Measurements from ENCODE around the gene APOBEC3F. TPM values are rescaled to one million over a fixed set of nuclear protein-coding genes. Genes with fewer than 3 reads are reported as not detected.

The APOBEC3F gene
- total and polyA plus RNA-seq, 10 of the 15 experiments (the other 5 are each of a cell fraction or from before 2014, with no cell fraction given) = 7.4 to 29.1 (median 12.8) TPM

DNA sequence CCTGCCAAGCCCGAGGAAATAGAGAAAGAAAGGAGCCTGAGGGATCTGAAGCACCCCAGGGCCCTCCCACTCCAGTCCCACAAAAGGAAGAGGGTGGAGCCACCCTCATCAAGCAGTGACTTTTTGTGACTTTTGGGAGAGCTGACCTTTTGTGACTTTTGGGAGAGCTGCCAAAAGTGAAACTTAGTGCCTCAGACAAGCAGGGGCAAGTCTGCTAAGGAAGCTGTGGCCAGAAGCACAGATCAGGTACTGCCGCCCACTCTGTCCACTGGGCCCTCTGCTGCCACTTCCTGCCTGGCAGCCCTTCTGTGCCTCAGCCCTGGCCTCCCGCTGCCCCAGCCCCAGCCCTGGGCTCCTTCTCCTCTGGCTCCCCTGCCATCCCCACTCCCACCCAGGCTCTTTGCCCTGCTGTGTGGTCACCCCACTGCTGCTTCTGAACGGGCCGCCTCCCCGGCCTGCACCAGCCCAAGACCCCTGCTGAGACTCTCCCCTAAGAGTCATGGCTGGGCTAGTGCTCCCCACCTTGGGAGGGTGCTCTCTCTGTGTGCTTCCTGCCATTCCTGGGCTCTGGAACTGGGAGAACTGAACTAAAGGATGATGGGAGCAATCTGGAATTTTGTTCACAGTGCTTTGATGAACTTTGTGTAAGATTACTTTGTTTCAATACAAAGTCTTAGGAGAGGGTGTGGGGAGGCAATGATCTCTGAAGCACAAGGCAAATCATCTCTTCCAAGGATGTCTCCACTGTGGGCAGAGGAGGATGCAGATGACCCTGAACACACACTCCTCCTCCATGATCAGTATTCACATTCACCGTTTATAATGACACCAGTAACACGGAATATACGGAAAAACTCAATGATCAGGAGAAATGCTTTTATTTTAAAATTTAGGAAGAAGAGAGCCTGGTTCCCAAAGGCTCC is 56.7 kb downstream of the APOBEC3F start, which contains the start of gene APOBEC3H (continued):
- no peak for TF ChIP-seq EP300 (IDR thresholded peaks at IDR 0.05; ENCODE audit: borderline replicate concordance in 1 of 2, control insufficient read depth in 1 of 2, low read depth in 2 of 2, low read length in 2 of 2)
- 0 out of 2 replicates have a peak, but pooled peaks have one; percentile 21 for TF ChIP-seq FOXM1 (IDR thresholded peaks at IDR 0.05; ENCODE audit: low read depth, low read length)
- TF ChIP-seq YBX1 (IDR thresholded peaks at IDR 0.05) = no peak
- TF ChIP-seq, protein P1, sequence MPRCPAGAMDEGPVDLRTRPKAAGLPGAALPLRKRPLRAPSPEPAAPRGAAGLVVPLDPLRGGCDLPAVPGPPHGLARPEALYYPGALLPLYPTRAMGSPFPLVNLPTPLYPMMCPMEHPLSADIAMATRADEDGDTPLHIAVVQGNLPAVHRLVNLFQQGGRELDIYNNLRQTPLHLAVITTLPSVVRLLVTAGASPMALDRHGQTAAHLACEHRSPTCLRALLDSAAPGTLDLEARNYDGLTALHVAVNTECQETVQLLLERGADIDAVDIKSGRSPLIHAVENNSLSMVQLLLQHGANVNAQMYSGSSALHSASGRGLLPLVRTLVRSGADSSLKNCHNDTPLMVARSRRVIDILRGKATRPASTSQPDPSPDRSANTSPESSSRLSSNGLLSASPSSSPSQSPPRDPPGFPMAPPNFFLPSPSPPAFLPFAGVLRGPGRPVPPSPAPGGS (IDR thresholded peaks at IDR 0.05; ENCODE audit: borderline replicate concordance, insufficient read depth, low read depth, low read length, poor library complexity, severe bottlenecking) = peak; percentile 17
- no peak for TF ChIP-seq ATF7 (IDR thresholded peaks at IDR 0.05; ENCODE audit: low read depth)
- TF ChIP-seq MTA2 (IDR thresholded peaks at IDR 0.05; ENCODE audit: low read depth) = peak; percentile 53
- no peak for TF ChIP-seq MXI1 (IDR thresholded peaks at IDR 0.05; ENCODE audit: low read depth, low read length)
- TF ChIP-seq WRNIP1 (IDR thresholded peaks at IDR 0.05; ENCODE audit: borderline replicate concordance, low read depth, low read length) = no peak
- 0 out of 2 replicates have a peak, but pooled peaks have one; percentile 40 for TF ChIP-seq CHD2 (IDR thresholded peaks at IDR 0.05; ENCODE audit: borderline replicate concordance, low read depth, low read length)
- TF ChIP-seq, protein P2, sequence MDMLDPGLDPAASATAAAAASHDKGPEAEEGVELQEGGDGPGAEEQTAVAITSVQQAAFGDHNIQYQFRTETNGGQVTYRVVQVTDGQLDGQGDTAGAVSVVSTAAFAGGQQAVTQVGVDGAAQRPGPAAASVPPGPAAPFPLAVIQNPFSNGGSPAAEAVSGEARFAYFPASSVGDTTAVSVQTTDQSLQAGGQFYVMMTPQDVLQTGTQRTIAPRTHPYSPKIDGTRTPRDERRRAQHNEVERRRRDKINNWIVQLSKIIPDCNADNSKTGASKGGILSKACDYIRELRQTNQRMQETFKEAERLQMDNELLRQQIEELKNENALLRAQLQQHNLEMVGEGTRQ (IDR thresholded peaks at IDR 0.05; ENCODE audit: borderline replicate concordance, low read depth, low read length) = no peak
- peak; percentile 85 for TF ChIP-seq DPF2 (IDR thresholded peaks at IDR 0.05)
- TF ChIP-seq ZNF24 (IDR thresholded peaks at IDR 0.05) = no peak
- no peak for TF ChIP-seq ZNF622 (IDR thresholded peaks at IDR 0.05)
- no peak for TF ChIP-seq KDM1A (IDR thresholded peaks at IDR 0.05; ENCODE audit: borderline replicate concordance)
- TF ChIP-seq BCL11A (IDR thresholded peaks at IDR 0.05; ENCODE audit: low read depth, low read length) = 0 out of 2 replicates have a peak, but pooled peaks have one; percentile 14
- TF ChIP-seq, protein P3, sequence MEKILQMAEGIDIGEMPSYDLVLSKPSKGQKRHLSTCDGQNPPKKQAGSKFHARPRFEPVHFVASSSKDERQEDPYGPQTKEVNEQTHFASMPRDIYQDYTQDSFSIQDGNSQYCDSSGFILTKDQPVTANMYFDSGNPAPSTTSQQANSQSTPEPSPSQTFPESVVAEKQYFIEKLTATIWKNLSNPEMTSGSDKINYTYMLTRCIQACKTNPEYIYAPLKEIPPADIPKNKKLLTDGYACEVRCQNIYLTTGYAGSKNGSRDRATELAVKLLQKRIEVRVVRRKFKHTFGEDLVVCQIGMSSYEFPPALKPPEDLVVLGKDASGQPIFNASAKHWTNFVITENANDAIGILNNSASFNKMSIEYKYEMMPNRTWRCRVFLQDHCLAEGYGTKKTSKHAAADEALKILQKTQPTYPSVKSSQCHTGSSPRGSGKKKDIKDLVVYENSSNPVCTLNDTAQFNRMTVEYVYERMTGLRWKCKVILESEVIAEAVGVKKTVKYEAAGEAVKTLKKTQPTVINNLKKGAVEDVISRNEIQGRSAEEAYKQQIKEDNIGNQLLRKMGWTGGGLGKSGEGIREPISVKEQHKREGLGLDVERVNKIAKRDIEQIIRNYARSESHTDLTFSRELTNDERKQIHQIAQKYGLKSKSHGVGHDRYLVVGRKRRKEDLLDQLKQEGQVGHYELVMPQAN (conservative IDR thresholded peaks at IDR 0.05) = no peak
- TF ChIP-seq, protein P4, sequence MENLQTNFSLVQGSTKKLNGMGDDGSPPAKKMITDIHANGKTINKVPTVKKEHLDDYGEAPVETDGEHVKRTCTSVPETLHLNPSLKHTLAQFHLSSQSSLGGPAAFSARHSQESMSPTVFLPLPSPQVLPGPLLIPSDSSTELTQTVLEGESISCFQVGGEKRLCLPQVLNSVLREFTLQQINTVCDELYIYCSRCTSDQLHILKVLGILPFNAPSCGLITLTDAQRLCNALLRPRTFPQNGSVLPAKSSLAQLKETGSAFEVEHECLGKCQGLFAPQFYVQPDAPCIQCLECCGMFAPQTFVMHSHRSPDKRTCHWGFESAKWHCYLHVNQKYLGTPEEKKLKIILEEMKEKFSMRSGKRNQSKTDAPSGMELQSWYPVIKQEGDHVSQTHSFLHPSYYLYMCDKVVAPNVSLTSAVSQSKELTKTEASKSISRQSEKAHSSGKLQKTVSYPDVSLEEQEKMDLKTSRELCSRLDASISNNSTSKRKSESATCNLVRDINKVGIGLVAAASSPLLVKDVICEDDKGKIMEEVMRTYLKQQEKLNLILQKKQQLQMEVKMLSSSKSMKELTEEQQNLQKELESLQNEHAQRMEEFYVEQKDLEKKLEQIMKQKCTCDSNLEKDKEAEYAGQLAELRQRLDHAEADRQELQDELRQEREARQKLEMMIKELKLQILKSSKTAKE (IDR thresholded peaks at IDR 0.05; ENCODE audit: low read depth, poor library complexity, severe bottlenecking) = peak; percentile 62
- TF ChIP-seq, protein P5, sequence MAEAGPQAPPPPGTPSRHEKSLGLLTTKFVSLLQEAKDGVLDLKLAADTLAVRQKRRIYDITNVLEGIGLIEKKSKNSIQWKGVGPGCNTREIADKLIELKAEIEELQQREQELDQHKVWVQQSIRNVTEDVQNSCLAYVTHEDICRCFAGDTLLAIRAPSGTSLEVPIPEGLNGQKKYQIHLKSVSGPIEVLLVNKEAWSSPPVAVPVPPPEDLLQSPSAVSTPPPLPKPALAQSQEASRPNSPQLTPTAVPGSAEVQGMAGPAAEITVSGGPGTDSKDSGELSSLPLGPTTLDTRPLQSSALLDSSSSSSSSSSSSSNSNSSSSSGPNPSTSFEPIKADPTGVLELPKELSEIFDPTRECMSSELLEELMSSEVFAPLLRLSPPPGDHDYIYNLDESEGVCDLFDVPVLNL (IDR thresholded peaks at IDR 0.05; ENCODE audit: low read depth, low read length) = no peak
- no peak for TF ChIP-seq NR2C2 (IDR thresholded peaks at IDR 0.05; ENCODE audit: borderline replicate concordance, control insufficient read depth, insufficient read length, low read depth)
- TF ChIP-seq RCOR1 (conservative IDR thresholded peaks at IDR 0.05; ENCODE audit: low read depth, low read length) = no peak
